HCEC 1CT (cell line): ENCODE data around the gene ANK3.

Experiments
- DNase-seq: peaks from one replicate; pipeline ENCODE4 v3.0.0-alpha.2; 2017

The ANK3 gene

GRCh38 chr10:60376221-60377041 is 13.2 kb downstream of the ANK3 start:
- no peak for DNase-seq

- no peak for DNase-seq
These were observed 14.2 kb downstream of the ANK3 start for GRCh38 chr10:60375293-60376004.

- DNase-seq: no peak
These were observed 14.8 kb downstream of the ANK3 start for GRCh38 chr10:60374836-60375235.

GRCh38 chr10:60372436-60372835 is 17.2 kb downstream of the ANK3 start:
- DNase-seq: no peak

- no peak for DNase-seq
These were observed 20.1 kb downstream of the ANK3 start for GRCh38 chr10:60369547-60369930.

GRCh38 chr10:60368875-60369546 is 20.7 kb downstream of the ANK3 start:
- no peak for DNase-seq

- no peak for DNase-seq
These were observed 21.8 kb downstream of the ANK3 start for GRCh38 chr10:60367901-60368300.

GRCh38 chr10:60367431-60367830 is 22.2 kb downstream of the ANK3 start:
- DNase-seq: no peak

- no peak for DNase-seq
These were observed 22.7 kb downstream of the ANK3 start for GRCh38 chr10:60367024-60367423.

- no peak for DNase-seq
These were observed 26.5 kb downstream of the ANK3 start for GRCh38 chr10:60363187-60363586.

GRCh38 chr10:60362461-60362860 is 27.2 kb downstream of the ANK3 start:
- DNase-seq: no peak

- DNase-seq: no peak
These were observed 30.6 kb downstream of the ANK3 start for GRCh38 chr10:60359066-60359465.

- DNase-seq: no peak
These were observed 31.4 kb downstream of the ANK3 start for GRCh38 chr10:60358282-60358681.

GRCh38 chr10:60353519-60354258 is 36.0 kb downstream of the ANK3 start:
- DNase-seq: no peak

- DNase-seq: no peak
These were observed 37.6 kb downstream of the ANK3 start for GRCh38 chr10:60352105-60352504.

GRCh38 chr10:60351191-60351853 is 38.4 kb downstream of the ANK3 start:
- DNase-seq: no peak

GRCh38 chr10:60350400-60350799 is 39.3 kb downstream of the ANK3 start:
- no peak for DNase-seq

- DNase-seq: peak; percentile 15
These were observed 40.2 kb downstream of the ANK3 start for GRCh38 chr10:60349426-60349825.

GRCh38 chr10:60348982-60349381 is 40.7 kb downstream of the ANK3 start:
- no peak for DNase-seq

GRCh38 chr10:60347270-60347669 is 42.4 kb downstream of the ANK3 start:
- DNase-seq: no peak

GRCh38 chr10:60346661-60347060 is 43.0 kb downstream of the ANK3 start:
- no peak for DNase-seq

- peak; percentile 36 for DNase-seq
These were observed 46.4 kb downstream of the ANK3 start for GRCh38 chr10:60343254-60343653.

GRCh38 chr10:60341969-60342368 is 47.7 kb downstream of the ANK3 start:
- no peak for DNase-seq
